DND-41 (cell line): ENCODE results near the gene DPP9.
"Not testable (repeated sequence)": the region's sequence is repeated elsewhere in the genome, so short reads cannot be mapped to it uniquely, and the experiment has no call there.

Experiments
- ATAC-seq: fragments of 200-7000 bp; cut with Tn5 transposase; 3 replicates; pipeline ENCODE4 v1.9.1; 2021; ENCODE audit warnings: low read depth; ENCODE audit not compliant: insufficient read depth
- DNase-seq: peaks from one replicate; pipeline ENCODE4 v3.0.0-alpha.2; 2020
- H2AFZ ChIP-seq: 2 replicates; pipeline ENCODE4 v1.6.0; 2012; ENCODE audit warnings: low read depth, low read length
- H3K27ac ChIP-seq: 2 replicates; pipeline ENCODE4 v1.5.1; 2012; ENCODE audit warnings: low read length, inconsistent platforms
- H3K27me3 ChIP-seq: fragments of 200-600 bp; sonication (generic); 2 replicates; pipeline ENCODE4 v1.6.0; 2012; ENCODE audit warnings: low read length, mild to moderate bottlenecking, inconsistent platforms; ENCODE audit not compliant: insufficient read depth, poor library complexity
- H3K36me3 ChIP-seq: 2 replicates; pipeline ENCODE4 v1.5.1; 2012; ENCODE audit warnings: low read length, inconsistent platforms; ENCODE audit not compliant: insufficient read depth
- H3K4me1 ChIP-seq: 2 replicates; pipeline ENCODE4 v1.5.1; 2012; ENCODE audit warnings: mild to moderate bottlenecking, low read length; ENCODE audit not compliant: insufficient read depth
- H3K4me2 ChIP-seq: 2 replicates; pipeline ENCODE4 v1.6.0; 2012; ENCODE audit warnings: mild to moderate bottlenecking, moderate library complexity, low read length, inconsistent platforms; ENCODE audit not compliant: insufficient read depth
- H3K4me3 ChIP-seq, 2 experiments: fragments of 200-600 bp in 1 of 2; shearing (Covaris generic) in 1 of 2; 2 replicates each; pipeline ENCODE4 v1.5.1; 2012 to 2016; ENCODE audit warnings: inconsistent platforms in 2 of 2, low read length in 2 of 2, mild to moderate bottlenecking in 2 of 2, low read depth in 1 of 2, moderate library complexity in 1 of 2
- H3K79me2 ChIP-seq: 2 replicates; pipeline ENCODE4 v1.6.0; 2012; ENCODE audit warnings: low read length, inconsistent platforms; ENCODE audit not compliant: insufficient read depth
- H3K9ac ChIP-seq: 2 replicates; pipeline ENCODE4 v1.6.0; 2012; ENCODE audit warnings: low read depth, mild to moderate bottlenecking, inconsistent platforms, low read length, moderate library complexity
- H3K9me3 ChIP-seq: 2 replicates; pipeline ENCODE4 v1.5.1; 2012; ENCODE audit warnings: low read length, moderate library complexity, mild to moderate bottlenecking, inconsistent platforms; ENCODE audit not compliant: insufficient read depth, severe bottlenecking
- H4K20me1 ChIP-seq: 2 replicates; pipeline ENCODE4 v1.6.0; 2012; ENCODE audit warnings: low read length; ENCODE audit not compliant: insufficient read depth
- CTCF ChIP-seq: IDR thresholded peaks from 2 replicates; pipeline ENCODE4 v1.5.1; 2012; ENCODE audit warnings: borderline replicate concordance, low read length, moderate library complexity, mild to moderate bottlenecking; ENCODE audit not compliant: poor library complexity, severe bottlenecking; ENCODE audit errors: extremely low read depth
- EZH2 ChIP-seq: IDR thresholded peaks from 3 replicates; pipeline ENCODE4 v1.6.1; 2012; ENCODE audit warnings: borderline replicate concordance, low read depth, mild to moderate bottlenecking, moderate library complexity, low read length, inconsistent platforms; ENCODE audit not compliant: severe bottlenecking

DPP9 gene

GRCh38 chr19:4748185-4748584 lies 24.5 kb upstream of the DPP9 start:
- no peaks in the 10 kb centered on the region for H3K27me3 ChIP-seq
- H3K4me2 ChIP-seq, result no peak overlapping the region
- DNase-seq, result no peak
- H3K9ac ChIP-seq, result no peak overlapping the region
- no peaks in the 10 kb centered on the region for H4K20me1 ChIP-seq
- H3K4me1 ChIP-seq, result no peaks in the 10 kb centered on the region
- no peak overlapping the region for H3K27ac ChIP-seq
- no peak for TF ChIP-seq EZH2
- TF ChIP-seq CTCF, result no peak
- no peak for ATAC-seq
- no peaks in the 10 kb centered on the region for H3K79me2 ChIP-seq
- H3K4me3 ChIP-seq, result no peak overlapping the region
- no peaks in the 10 kb centered on the region for H3K9me3 ChIP-seq
- H3K36me3 ChIP-seq, result no peaks in the 10 kb centered on the region
- H2AFZ ChIP-seq, result no peak overlapping the region

DNA sequence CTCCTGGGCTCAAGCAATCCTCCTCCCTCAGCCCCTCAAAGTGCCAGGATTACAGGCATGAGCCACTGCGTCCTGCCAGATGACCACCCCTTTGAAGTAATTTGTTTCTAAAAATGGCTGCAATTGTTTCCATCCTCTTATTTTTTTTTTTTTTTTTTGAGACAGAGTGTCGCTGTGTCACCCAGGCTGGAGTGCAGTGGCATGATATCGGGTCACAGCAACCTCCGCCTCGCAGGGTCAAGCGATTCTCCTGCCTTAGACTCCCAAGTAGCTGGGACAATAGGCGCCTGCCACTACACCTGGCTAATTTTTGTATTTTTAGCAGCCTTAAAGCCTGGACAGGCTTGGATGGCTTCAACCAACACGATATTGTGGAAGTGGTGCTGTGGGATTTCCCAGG lies 22.3 kb upstream of the DPP9 start:
- Histone ChIP-seq H3K4me2 (no peak overlapping the region), H3K36me3 (no peaks in the 10 kb centered on the region), H4K20me1 (no peaks in the 10 kb centered on the region), H3K27me3 (no peaks in the 10 kb centered on the region), H3K9ac (no peak overlapping the region), H3K27ac (no peak overlapping the region), H3K4me1 (no peaks in the 10 kb centered on the region), H3K4me3 (no peak overlapping the region), H2AFZ (no peak overlapping the region), H3K79me2 (no peaks in the 10 kb centered on the region), H3K9me3 (no peaks in the 10 kb centered on the region)
- ATAC-seq (no peak), DNase-seq (no peak)
- no peak for TF ChIP-seq CTCF
- TF ChIP-seq EZH2, result no peak

- ATAC-seq, H3K9me3 ChIP-seq, H3K36me3 ChIP-seq, H3K79me2 ChIP-seq, H3K27me3 ChIP-seq, H3K4me3 ChIP-seq, H4K20me1 ChIP-seq, H3K4me1 ChIP-seq, H3K27ac ChIP-seq, H3K9ac ChIP-seq, DNase-seq, H3K4me2 ChIP-seq, H2AFZ ChIP-seq: not testable (repeated sequence)
Measured at GRCh38 chr19:4745175-4745574, 21.5 kb upstream of the DPP9 start.

DNA sequence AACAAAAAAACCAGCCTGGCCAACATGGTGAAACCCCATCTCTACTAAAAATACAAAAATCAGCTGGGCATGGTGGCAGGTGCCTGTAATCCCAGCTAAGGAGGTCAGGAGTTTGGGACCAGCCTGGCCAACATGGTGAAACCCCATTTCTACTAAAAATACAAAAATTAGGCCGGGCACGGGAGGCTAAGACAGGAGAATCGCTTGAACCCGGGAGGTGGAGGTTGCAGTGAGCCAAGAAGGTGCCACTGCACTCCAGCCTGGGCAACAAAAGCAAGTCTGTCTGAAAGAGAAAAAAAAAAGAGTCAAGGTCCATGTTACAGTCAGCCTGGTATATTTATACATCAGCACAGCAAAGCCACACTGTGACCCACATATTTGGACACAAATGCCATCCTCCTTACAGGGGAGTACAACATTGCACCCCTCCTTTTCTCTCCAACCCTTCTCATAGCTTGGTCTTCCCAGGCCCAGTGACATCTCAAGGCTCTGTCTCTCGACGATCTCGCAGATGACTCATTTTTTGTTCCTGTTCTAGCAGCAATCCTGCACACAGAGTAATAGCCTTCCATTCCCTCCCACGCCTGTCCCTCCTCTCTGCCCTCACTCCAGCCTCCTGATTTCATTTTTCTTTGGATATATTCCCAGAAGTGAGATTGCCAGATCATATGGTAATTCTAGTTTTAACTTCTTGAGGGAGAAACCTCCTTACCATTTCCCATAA lies 21.0 kb upstream of the DPP9 start:
- Histone ChIP-seq H2AFZ (no peak overlapping the region), H3K79me2 (no peaks in the 10 kb centered on the region), H3K27me3 (no peaks in the 10 kb centered on the region), H3K9ac (no peak overlapping the region), H4K20me1 (no peaks in the 10 kb centered on the region), H3K4me3 (no peak overlapping the region), H3K4me2 (no peak overlapping the region), H3K9me3 (no peaks in the 10 kb centered on the region), H3K27ac (no peak overlapping the region), H3K4me1 (no peaks in the 10 kb centered on the region), H3K36me3 (no peaks in the 10 kb centered on the region)
- ATAC-seq, result no peak
- TF ChIP-seq EZH2 (no peak), CTCF (no peak)
- DNase-seq, result no peak
